Measurements from ENCODE around the gene PHLDB3. TPM values are rescaled to one million over a fixed set of nuclear protein-coding genes. Genes with fewer than 3 reads are reported as not detected.

Gene PHLDB3
- total and polyA plus RNA-seq, 2 of the 4 experiments (the other 2 are of a cell fraction), result 2.9 to 10.6 TPM

Other genes with a start within 250 kb of the PHLDB3 start
- 0.28 and 0.54 TPM in 2 replicates for gene PSG9, start 235.2 kb downstream of the PHLDB3 start, total RNA-seq (2012; rRNA removed)
- 1.1 TPM in 2 replicates for gene PSG9, start 235.2 kb downstream of the PHLDB3 start, polyA plus RNA-seq (2012; rRNA removed)
- under 0.01 TPM in 1 of 2 replicates, not detected in the other for gene CD177, start 151.1 kb downstream of the PHLDB3 start, total RNA-seq (2012; rRNA removed)
- gene CD177, start 151.1 kb downstream of the PHLDB3 start, polyA plus RNA-seq (2012; rRNA removed), result 0.14 and 0.17 TPM in 2 replicates
- gene TEX101, start 89.9 kb downstream of the PHLDB3 start, total RNA-seq (2012; rRNA removed), result not detected in 2 replicates
- not detected in 2 replicates for gene TEX101, start 89.9 kb downstream of the PHLDB3 start, polyA plus RNA-seq (2012; rRNA removed)
- gene LYPD3, start 39.1 kb downstream of the PHLDB3 start, total RNA-seq (2012; rRNA removed), result 0.18 TPM in 1 of 2 replicates, not detected in the other
- gene LYPD3, start 39.1 kb downstream of the PHLDB3 start, polyA plus RNA-seq (2012; rRNA removed), result 1.1 TPM in 2 replicates
- gene ETHE1, start 22.5 kb upstream of the PHLDB3 start, total RNA-seq (2012; rRNA removed), result 141 and 161 TPM in 2 replicates
- 233 and 249 TPM in 2 replicates for gene ETHE1, start 22.5 kb upstream of the PHLDB3 start, polyA plus RNA-seq (2012; rRNA removed)
- not detected in 2 replicates for gene ZNF575, start 28.4 kb upstream of the PHLDB3 start, total RNA-seq (2012; rRNA removed)
- gene ZNF575, start 28.4 kb upstream of the PHLDB3 start, polyA plus RNA-seq (2012; rRNA removed), result 0.77 and 0.87 TPM in 2 replicates
- gene XRCC1, start 70.8 kb upstream of the PHLDB3 start, total RNA-seq (2012; rRNA removed), result 12.2 and 12.5 TPM in 2 replicates
- gene XRCC1, start 70.8 kb upstream of the PHLDB3 start, polyA plus RNA-seq (2012; rRNA removed), result 21.3 and 25.9 TPM in 2 replicates
- 0.54 and 0.83 TPM in 2 replicates for gene PINLYP, start 71.1 kb upstream of the PHLDB3 start, total RNA-seq (2012; rRNA removed)
- 1.0 and 1.4 TPM in 2 replicates for gene PINLYP, start 71.1 kb upstream of the PHLDB3 start, polyA plus RNA-seq (2012; rRNA removed)
- 9.0 and 10.8 TPM in 2 replicates for gene IRGQ, start 91.4 kb upstream of the PHLDB3 start, total RNA-seq (2012; rRNA removed)
- 6.8 and 9.9 TPM in 2 replicates for gene IRGQ, start 91.4 kb upstream of the PHLDB3 start, polyA plus RNA-seq (2012; rRNA removed)
- gene ZNF576, start 91.8 kb upstream of the PHLDB3 start, total RNA-seq (2012; rRNA removed), result 8.6 and 13.8 TPM in 2 replicates
- 19.5 and 24.9 TPM in 2 replicates for gene ZNF576, start 91.8 kb upstream of the PHLDB3 start, polyA plus RNA-seq (2012; rRNA removed)
- gene SRRM5, start 107.3 kb upstream of the PHLDB3 start, total RNA-seq (2012; rRNA removed), result not detected in 2 replicates
- gene SRRM5, start 107.3 kb upstream of the PHLDB3 start, polyA plus RNA-seq (2012; rRNA removed), result 0.10 TPM in 2 replicates
- gene ZNF428, start 114.9 kb upstream of the PHLDB3 start, total RNA-seq (2012; rRNA removed), result 9.9 and 10.3 TPM in 2 replicates
- 32.3 and 45.4 TPM in 2 replicates for gene ZNF428, start 114.9 kb upstream of the PHLDB3 start, polyA plus RNA-seq (2012; rRNA removed)
- 1.7 and 2.0 TPM in 2 replicates for gene CADM4, start 135.1 kb upstream of the PHLDB3 start, total RNA-seq (2012; rRNA removed)
- 4.0 and 4.9 TPM in 2 replicates for gene CADM4, start 135.1 kb upstream of the PHLDB3 start, polyA plus RNA-seq (2012; rRNA removed)
- gene PLAUR, start 165.4 kb upstream of the PHLDB3 start, total RNA-seq (2012; rRNA removed), result 112 and 115 TPM in 2 replicates
- 263 and 328 TPM in 2 replicates for gene PLAUR, start 165.4 kb upstream of the PHLDB3 start, polyA plus RNA-seq (2012; rRNA removed)
- gene IRGC, start 211.3 kb upstream of the PHLDB3 start, total RNA-seq (2012; rRNA removed), result not detected in 2 replicates
- not detected in 2 replicates for gene IRGC, start 211.3 kb upstream of the PHLDB3 start, polyA plus RNA-seq (2012; rRNA removed)